ENCODE measurements around the gene RUFY3.

Gene RUFY3

DNA sequence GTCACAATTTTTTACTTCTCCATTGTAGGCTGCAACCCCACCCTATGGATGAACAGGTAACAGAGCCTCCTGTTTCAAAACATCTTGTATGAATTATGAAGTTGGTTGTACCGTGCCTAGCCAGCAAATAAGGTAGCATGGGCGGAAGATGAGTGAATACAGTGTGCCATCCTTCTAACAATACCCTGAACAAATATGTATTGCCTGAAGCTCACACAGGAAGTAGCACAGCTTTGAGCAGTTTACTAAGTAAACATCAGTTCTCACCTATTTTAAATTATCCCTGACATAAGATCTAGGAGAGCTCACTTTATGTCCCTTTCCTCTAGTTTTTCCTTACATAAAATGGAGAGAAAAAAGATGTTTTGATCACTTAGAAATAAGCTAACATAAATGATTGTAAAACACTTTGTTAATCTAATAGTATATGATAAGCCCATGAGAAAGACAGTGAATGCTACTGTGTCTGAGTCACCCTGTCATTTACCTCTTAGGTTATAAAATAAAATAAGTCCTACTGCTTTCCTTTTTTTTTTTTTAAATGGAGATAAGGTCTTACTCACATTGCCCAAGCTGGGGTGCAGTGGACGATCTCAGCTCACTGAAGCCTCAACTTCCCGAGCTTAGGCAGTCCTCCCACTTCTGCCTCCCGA is 81.3 kb downstream of the RUFY3 start:
- H3K4me1 ChIP-seq, result no peaks in the 10 kb centered on the region
- DNase-seq, result no peak
- H3K27me3 ChIP-seq, result no peaks in the 10 kb centered on the region
- H3K4me3 ChIP-seq (ENCODE audit: low read depth, low read length), result no peak overlapping the region
- peaks cover 21% of the 10 kb centered on the region for H3K36me3 ChIP-seq
- no peak for TF ChIP-seq CTCF (IDR thresholded peaks at IDR 0.05; ENCODE audit: low read depth, low read length)
- H3K9me3 ChIP-seq, result no peaks in the 10 kb centered on the region

GRCh38 chr4:70808151-70808550 is 86.4 kb downstream of the RUFY3 start:
- Histone ChIP-seq H3K4me3 (ENCODE audit: low read depth, low read length) (no peak overlapping the region), H3K27me3 (no peaks in the 10 kb centered on the region), H3K36me3 (peaks cover 10% of the 10 kb centered on the region), H3K9me3 (no peaks in the 10 kb centered on the region), H3K4me1 (no peaks in the 10 kb centered on the region)
- no peak for TF ChIP-seq CTCF (IDR thresholded peaks at IDR 0.05; ENCODE audit: low read depth, low read length)
- DNase-seq, result no peak

- no peak for TF ChIP-seq CTCF (IDR thresholded peaks at IDR 0.05; ENCODE audit: low read depth, low read length)
- peaks cover 23% of the 10 kb centered on the region for H3K36me3 ChIP-seq
- DNase-seq, result no peak
- H3K9me3 ChIP-seq, result no peaks in the 10 kb centered on the region
- H3K4me3 ChIP-seq (ENCODE audit: low read depth, low read length), result no peak overlapping the region
- H3K27me3 ChIP-seq, result no peaks in the 10 kb centered on the region
- H3K4me1 ChIP-seq, result no peaks in the 10 kb centered on the region
These were observed 93.6 kb downstream of the RUFY3 start for GRCh38 chr4:70815370-70815769.

GRCh38 chr4:70816894-70817293 is 95.1 kb downstream of the RUFY3 start:
- DNase-seq, result no peak
- Histone ChIP-seq H3K36me3 (peaks cover 35% of the 10 kb centered on the region), H3K4me3 (ENCODE audit: low read depth, low read length) (no peak overlapping the region), H3K4me1 (no peaks in the 10 kb centered on the region), H3K9me3 (no peaks in the 10 kb centered on the region), H3K27me3 (no peaks in the 10 kb centered on the region)
- no peak for TF ChIP-seq CTCF (IDR thresholded peaks at IDR 0.05; ENCODE audit: low read depth, low read length)

DNA sequence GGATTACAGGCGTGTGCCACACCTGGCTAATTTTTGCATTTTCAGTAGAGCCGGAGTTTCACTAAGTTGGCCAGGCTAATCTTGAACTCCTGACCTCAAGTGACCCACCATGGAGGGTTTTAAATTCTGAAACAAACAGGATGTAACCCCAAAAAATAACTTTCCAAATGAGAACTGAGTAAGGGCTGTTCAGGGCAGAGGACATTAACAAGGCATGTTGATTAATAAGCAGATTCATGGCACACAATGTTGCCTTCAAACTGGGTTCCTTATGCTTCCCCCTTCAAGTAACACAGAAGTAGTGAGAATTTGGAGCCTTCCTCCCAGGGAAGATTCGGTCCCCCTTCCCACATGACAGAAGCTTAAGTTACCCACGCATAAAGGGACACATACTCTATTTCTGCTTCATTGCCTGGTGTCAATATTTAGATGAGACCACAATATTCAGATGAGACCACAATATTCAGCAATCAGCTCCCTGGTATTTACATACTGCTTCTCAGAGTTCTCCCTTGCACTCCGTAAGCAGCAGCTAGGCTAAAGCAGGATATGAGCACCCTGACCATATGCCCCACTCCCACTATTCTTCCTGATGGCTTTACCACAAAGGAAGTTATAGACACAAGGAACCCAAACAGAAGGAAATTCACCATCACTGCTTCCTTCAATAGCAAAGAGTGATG is 96.5 kb downstream of the RUFY3 start:
- Histone ChIP-seq H3K4me3 (ENCODE audit: low read depth, low read length) (no peak overlapping the region), H3K9me3 (no peaks in the 10 kb centered on the region), H3K4me1 (no peaks in the 10 kb centered on the region), H3K36me3 (peaks cover 46% of the 10 kb centered on the region), H3K27me3 (no peaks in the 10 kb centered on the region)
- no peak for TF ChIP-seq CTCF (IDR thresholded peaks at IDR 0.05; ENCODE audit: low read depth, low read length)
- DNase-seq, result no peak

GRCh38 chr4:70818921-70819320 is 97.2 kb downstream of the RUFY3 start:
- DNase-seq, result no peak
- TF ChIP-seq CTCF (IDR thresholded peaks at IDR 0.05; ENCODE audit: low read depth, low read length), result no peak
- Histone ChIP-seq H3K36me3 (peaks cover 52% of the 10 kb centered on the region), H3K27me3 (no peaks in the 10 kb centered on the region), H3K9me3 (no peaks in the 10 kb centered on the region), H3K4me1 (no peaks in the 10 kb centered on the region), H3K4me3 (ENCODE audit: low read depth, low read length) (no peak overlapping the region)
